GM21825 (cell line): ENCODE data around the gene ADD2.
"Not testable (repeated sequence)": the region's sequence is repeated elsewhere in the genome, so short reads cannot be mapped to it uniquely, and the experiment has no call there.

Experiments
- ATAC-seq: cut with Tn5 transposase; IDR thresholded peaks from one replicate; pipeline ENCODE4 v1.9.1; 2021; ENCODE audit warnings: mild to moderate bottlenecking, moderate library complexity; ENCODE audit not compliant: unreplicated experiment

Gene ADD2

DNA sequence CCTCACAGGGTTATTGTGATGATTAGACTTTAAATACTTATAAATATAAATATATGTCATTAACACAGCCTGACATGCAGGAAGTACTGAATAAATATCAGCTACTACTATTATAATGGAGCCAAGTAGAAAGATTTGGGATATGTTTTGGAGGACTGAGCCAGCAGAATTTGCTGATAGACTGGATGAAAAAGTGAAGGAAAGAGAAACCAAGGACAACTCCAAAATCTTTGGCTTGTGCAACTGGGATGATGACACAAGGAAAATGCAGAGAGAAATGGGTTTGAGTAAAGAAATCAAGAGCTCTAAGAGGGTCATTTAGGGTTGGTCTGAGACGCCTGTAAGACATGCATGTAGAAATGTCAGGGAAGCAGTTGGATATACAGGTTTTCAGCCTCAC lies 15.6 kb downstream of the ADD2 start:
- ATAC-seq, result no peak

DNA sequence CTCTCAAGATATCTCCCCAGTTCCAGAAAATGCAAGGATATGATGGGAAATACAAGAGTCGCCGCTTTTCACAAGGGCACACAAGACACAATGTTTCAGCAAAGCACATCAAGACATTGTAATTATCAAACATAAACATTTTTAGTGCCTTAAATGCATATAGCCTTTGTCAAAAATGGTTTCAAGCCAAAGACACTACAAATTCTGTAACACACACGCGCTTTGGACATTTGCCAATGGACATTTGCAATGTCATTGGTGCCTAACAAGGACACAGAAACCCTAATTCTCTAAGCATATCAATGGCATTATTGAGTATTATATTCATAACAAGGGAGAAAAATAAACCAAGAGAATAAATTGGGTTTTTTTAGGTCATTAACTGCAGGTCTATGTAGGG lies 16.1 kb downstream of the ADD2 start:
- no peak for ATAC-seq

DNA sequence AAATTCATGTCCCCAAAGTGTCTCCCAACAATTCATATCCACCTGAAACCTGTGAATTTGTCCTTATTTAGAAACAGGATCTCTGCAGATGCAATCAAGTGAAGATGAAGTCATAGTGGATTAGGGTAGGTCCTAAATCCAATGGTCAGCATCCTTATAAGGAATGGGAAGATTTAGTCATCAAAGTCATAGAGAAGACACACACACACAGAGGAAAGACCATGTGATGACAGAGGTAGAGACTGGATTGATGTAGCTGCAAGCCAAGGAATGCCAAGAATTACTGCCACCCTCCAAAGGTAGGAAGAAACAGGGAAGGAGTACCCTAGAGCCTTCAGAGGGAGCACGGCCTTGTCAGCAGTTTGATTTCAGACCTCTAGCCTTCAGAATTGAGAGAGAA lies 17.7 kb downstream of the ADD2 start:
- ATAC-seq, result no peak

DNA sequence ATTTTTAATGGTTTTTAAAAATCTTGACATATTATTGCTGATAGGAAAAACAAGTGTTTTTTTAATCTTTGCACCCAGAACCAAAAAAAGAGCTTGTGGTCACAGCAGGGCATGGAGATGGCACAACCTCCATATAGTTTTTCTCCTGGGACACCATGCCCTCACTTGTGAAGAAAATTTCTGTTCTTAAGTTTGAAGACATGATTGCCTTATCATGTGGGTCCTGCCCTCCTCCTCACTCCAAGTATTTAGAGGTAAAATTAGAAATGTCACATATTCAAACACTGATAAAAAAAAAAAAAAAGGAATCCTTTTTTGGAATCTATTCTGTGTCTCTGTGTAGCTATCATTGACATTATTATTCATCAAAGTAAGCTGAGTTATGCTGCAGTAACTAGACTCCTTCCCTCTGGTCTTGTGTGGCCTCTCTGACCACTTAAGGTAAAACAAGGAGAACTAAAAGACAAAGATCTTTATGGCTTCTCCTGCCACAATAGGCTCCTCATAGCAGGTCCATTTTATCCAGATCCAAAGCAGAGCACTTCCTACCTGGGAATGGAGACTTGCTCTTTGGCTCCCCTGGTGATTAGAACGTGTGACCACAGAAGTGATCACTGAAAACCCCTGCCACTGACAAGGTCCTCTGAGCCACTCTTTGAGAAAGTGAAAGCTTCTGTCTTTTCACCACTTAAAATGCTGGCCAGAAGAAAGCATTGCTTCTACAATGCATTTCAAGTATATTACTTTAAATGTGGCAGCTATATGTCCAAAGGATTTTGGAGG lies 19.8 kb downstream of the ADD2 start:
- no peak for ATAC-seq

DNA sequence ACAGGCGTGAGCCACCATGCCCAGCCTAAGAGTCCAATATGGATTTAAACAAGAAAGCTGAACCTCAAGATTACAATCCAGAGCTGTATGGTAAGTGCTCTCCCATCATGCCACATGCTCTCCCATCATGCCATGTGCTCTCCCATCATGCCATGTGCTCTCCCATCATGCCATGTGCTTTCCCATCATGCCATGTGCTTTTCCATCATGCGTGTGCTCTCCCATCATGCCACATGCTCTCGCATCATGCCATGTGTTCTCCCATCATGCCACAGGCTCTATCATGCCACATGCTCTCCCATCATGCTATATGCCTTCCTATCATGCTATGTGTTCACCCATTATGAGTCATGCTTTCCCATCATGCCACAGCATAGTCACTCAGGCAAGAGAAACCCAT lies 20.7 kb downstream of the ADD2 start:
- ATAC-seq, result no peak

DNA sequence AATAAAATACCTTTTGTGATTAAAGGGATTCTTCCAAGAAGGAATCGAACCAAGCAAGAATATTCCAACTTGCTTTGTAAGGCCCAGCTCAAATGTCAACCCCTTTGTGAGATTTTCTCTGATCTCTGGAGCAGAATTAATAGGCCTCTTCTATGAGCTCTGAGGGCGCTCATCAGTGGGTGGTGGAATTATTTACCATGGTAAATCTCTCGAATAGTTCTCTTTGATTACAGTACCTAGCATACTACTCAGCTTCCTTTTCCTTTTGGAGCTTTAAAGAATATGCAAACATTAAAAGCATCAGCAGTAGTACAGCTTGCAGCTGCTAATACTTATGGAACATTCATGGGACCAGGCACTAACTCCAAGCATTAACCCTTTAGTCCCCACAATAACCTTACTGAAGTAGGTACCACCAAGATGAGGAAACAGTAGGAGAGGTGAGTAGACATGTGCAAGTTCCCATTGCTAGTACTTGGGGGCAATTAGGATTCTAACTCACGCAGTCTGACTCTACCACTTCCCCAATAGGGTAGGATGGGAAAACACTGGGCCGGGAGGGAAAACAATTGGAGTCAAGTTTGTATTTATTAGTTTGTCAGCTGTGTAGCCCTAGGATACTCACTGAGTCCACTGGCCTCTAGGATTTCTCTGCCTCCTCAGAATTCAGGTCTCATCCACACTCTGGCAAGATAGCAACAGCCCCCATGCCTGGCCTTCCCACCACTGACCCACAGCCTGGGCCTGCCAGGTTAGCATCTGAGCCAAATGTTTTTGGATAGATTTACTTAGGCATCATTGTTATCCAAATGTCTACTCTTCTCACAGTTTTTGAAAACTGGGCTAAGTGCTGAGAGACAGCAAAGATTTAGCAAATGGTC lies 21.7 kb downstream of the ADD2 start:
- no peak for ATAC-seq

DNA sequence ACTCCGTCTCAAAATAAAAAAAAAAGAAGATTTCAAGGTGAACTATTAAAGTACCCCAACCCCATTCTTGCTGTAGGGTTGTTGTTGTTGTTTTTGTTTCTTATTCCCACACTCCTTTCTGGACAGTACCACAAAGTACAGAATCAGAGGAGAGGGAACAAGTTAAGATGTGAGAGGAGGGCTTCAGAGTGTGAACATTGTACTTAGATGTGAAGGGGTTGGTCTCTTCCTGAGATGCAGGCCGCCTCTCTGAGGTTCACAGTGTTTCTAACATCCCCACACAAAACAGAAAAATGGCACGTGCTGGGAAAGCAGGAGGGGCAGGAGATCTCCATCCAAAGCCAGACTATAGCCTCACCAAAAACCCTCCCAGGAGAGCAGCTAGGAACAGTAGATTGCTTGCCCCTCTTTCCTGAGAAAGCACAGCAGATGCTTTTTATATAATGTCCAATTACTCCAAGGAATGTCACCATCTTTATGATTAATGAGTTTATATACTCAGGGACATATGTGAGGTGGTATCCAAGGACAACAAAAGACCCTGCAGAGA lies 22.6 kb downstream of the ADD2 start:
- no peak for ATAC-seq

DNA sequence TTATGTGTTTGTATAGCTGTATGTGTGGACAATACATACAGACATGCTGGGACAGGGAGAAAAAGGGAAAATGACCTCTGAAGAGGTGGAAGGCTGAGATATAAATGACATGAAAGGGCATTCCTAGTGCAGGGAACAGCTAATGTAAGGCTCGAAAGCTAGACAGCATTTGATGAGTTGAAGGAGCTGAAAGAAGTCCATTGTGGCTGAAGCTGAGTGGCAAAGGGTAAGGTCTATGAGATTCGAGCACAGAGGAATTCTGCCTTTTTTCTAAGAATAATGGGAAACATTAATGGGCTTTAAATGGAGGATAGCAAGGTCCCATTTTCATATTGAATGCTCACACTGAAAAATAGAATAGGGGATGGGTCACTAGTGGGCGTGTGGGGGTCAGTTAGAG lies 23.6 kb downstream of the ADD2 start:
- no peak for ATAC-seq

DNA sequence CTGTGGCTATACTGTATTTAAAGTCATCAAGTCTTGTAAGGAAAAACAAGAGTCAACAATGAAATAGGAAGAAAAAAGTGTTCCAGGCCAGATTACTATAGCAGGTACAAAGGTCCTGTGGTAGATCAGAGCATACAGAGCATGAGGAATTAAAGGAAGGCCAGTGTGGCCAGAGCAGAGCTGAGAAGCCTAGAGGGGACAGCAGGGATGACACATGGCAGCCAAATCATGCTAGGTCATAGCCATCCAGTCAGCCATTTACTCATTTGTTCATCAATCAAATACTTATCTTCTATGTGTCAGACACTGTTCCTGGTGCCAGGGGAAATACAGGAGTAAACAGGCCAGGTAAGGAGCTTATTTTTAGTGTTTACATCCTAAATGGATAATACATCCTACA lies 24.3 kb downstream of the ADD2 start:
- no peak for ATAC-seq

DNA sequence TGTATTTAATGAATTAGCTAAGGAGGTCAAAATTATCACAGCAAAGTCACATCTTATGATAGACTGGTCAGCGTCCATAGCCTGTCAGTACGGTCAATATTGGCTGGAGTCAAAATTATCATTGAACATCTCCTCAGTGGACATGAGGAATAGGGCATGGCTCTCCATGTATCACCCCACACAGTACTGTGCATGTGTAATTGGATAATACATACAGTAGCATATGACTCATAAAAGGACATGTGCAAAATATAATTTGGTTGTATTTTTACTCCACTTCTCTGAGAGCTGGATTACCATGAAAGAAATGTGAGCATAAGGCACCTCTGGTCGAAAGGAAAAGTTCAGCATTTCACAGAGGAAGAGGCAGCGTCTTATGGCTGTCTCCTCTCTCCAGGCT lies 24.9 kb downstream of the ADD2 start:
- ATAC-seq, result no peak

DNA sequence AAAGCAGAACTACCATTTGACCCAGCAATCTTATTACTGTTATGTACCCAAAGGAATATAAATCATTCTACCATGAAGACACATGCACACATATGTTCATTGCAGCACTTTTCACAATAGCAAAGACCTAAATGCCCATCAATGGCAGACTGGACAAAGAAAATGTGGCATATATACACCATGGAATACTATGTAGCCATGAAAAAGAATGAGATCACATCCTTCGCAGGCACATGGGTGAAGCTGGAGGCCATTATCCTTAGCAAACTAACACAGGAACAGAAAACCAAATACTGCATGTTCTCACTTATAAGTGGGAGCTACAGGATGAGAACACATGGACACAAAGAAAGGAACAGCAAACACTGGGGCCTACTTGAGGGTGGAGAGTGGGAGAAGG lies 28.5 kb downstream of the ADD2 start:
- not testable (repeated sequence) for ATAC-seq

DNA sequence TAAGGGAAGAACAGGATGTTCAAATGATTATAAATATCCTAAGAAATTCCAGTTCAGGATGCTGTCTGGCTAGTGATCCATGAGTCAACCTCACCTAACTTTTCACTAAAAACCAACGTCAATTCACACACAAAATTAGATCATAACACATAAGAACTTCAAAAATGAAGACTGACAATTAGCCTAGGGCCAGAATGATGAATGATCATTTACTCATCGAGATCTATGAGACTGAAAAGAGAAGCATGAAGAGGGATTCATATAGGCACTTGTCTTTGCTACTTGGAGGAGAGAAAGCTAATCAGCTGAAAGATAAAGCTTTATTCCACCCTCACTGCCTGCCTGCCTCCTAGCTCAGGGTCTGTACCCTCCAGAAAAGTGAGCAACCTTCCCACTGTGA lies 29.8 kb downstream of the ADD2 start:
- no peak for ATAC-seq

DNA sequence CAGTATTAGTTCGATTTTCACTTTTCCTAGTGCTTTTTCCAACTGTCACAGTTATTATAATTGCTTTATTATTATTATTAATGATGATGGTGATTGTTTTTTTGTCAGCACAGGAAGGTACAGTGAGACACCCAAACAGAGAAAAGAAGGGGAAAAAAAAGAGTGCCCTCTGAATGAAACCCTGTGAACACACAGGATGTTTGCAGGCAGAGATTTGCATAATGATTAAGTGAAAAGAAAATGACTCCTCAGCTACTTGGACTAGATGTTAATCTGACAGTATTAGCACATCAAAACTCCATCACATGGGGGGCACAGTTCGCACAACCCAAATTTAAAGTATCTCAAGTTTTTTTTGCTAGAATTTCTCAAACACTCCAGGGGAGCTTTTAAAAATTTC lies 32.9 kb downstream of the ADD2 start:
- no peak for ATAC-seq

DNA sequence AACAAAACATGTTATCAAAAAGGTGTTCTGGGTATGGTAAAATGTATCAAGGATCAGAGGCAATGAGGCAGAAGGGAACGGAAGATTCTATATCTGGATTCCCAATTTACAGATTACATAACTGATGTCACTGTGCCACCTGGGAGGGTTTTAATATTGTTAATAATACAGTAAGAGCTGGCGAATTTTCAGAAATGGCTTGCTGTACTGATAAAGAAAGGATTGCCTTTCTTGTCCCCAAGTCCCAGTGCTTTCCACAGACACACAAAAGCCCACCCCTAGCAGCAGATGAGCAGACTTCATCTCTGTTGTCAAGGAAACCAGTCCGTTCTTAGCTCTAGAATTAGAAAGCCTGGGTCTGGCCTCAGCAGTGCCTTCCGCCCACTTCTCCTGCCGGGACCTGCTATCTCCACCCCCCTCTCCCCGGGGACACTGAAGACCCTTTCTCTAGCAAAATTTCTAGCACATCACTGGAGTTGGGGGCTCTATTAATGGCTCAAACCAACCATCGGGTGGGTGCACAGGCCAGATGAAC lies 34.3 kb downstream of the ADD2 start:
- ATAC-seq, result no peak

DNA sequence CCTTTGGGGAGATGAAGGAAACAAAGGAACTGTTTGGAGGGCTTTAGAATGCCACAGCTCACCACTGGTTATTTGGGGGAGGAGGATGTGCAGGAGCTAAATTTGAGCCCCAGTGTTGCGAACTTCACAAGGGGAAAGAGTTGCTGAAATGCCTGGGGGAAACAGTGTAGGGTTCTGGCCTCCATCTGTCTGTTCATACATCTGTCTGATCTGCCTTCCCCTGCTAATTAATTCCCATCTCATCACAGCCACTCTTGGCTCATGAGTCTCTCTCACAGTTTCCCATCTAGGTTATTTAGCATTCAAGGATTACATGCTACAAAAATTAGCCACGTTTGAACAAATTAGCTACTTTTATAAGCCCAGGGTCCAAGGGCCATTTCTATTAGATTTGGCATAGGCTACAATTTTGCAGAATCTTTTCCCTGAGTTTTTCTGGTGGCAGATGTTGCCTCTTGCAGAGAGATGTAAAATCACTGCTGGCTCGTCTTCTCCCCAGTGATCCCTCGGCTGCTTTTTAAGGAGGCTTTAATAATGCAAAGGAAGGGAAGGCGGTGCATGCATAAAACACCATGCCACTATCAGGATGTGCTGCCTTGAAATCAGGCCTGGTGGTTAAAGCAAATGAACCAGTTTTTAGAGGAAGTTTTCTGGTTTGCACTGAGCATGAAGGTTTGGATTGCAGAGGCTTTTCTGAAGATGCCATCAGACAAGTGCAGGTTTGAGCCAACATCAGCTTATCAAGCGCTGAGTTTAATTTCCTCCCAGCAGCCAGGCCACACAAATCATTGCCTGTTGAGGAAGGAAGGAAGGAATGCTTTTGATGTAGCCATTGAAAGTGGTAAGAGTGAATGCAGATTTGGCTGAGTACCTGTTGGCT lies 35.0 kb downstream of the ADD2 start:
- no peak for ATAC-seq

DNA sequence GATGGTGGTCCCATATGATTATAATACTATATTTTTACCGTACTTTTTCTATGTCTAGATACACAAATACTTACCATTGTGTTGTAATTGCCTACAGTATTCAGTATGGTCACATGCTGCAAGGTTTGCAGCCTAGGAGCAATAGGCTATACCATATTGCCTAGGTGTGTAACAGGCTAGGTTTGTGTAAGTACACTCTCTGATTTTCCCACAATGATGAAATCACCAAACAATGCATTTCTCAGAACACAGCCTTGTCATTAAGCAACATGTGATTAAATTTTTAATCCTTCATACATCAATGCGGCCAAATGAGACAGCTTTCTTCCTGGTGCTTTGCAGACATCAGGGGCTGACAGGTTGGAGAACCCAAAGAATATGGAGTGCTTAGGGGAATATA lies 37.3 kb downstream of the ADD2 start:
- no peak for ATAC-seq

DNA sequence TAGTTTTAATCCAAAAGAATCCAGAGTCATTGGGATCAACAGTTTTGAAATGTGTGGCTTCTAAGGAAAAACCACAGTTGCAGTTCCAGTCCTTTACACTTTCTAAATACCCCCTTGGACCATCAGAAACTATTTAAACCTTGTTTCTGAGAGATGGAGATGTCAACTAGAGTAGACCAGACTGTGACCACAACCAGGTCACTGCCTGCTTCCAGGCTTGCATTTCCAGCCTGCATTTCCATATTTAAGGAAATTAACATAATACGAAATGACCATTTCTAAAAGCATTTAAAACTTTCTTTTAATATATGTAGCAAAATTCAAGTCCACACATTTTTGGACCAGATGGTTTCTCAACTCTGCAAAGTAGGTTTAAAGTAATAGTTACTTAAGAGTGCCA lies 38.4 kb downstream of the ADD2 start:
- ATAC-seq, result no peak

DNA sequence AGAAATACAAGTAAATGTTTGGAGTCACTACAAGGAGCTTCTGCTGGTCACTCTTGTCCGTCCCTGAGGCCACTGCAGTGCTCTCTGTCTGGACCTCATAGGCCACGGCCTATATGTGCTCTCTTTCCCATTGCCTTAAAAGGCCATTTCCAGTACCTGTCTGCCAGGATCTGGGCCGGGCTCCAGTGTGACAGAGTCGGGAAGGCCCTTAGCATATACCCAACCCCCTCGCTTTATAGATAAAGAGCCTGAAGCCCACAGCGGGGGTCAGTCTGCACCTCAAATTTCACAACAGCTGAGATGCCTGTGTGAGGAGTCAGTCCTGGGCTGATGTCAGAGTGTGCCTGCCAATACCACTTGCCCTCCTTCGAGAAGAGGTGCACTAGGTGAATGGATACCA lies 39.9 kb downstream of the ADD2 start:
- no peak for ATAC-seq

DNA sequence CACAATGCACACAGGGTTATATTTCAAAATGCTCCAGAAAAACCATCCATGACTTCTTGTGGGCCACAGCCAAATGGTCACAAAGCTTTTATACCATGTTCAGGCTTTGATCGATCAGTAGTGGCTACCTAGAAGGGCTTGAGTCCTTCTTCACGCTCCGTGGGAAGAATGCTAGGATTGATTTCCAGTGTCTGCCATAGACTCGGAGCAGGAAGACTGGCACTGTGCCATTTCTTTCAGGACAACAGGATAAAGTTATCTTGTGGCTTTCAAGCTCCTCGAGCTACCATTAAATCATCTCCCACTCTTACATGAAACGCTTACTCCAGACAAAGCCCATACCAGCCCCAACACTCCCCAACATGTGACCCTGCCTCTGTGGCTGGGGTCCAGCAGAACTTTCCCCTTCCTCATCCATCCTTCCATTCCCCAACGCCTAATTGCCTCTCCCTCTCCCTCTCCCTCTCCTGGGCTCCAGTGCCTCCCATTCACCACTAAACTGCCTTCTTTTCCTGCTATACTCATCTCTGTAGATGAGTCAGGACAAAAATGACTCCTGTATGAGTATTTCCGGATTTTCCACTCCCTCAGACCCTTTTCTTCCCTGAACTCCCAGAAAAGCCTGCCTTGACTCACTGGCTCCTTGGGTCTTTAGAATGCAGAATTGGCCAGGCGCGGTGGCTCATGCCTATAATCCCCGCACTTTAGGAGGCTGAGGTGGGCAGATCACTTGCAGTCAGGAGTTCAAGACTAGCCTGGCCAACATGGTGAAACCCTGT lies 40.9 kb downstream of the ADD2 start:
- no peak for ATAC-seq

DNA sequence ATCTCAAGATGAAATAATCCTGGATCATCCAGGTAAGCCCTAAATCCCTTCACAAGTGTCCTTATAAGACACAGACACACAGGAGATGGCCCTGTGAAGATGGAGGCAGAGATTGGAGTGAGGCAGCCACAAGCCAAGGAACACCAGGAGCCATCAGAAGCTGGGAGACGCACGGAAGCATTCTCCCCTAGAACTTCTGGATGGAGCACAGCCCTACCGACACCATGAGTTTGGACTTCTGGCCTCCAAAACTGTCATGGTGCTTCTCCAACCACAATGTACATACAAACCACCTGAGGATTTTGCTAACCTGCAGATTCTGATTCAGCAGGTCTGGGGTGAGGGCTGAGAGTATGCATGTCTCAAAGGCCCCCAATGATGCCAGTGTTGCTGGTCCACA lies 42.5 kb downstream of the ADD2 start:
- ATAC-seq, result no peak
